Thoracic aorta (tissue), 2 donors: ENCODE results near the gene SAMMSON. TPM values are rescaled to one million over a fixed set of nuclear protein-coding genes. Genes with fewer than 3 reads are reported as not detected.

Experiments used
- ATAC-seq: fragments of 150-250 bp; one replicate; pipeline ENCODE4 v1.8.0; 2017; ENCODE audit warnings: low read depth; ENCODE audit not compliant: insufficient number of reproducible peaks, low FRiP score
- DNase-seq: peaks from one replicate; pipeline ENCODE4 v3.0.0-alpha.2; 2020; ENCODE audit warnings: low spot score
- H3K27ac ChIP-seq, 2 donors: fragments of 200-600 bp; sonication (generic); 1 replicate in 1 of 2; 2 replicates in 1 of 2; pipeline ENCODE4 v1.5.1; 2016; ENCODE audit warnings: mild to moderate bottlenecking in 2 of 2, moderate library complexity in 2 of 2
- H3K27me3 ChIP-seq: fragments of 200-600 bp; sonication (generic); replicated peaks from 2 replicates; pipeline ENCODE4 v1.6.0; 2016; ENCODE audit warnings: mild to moderate bottlenecking; ENCODE audit not compliant: insufficient read depth
- H3K36me3 ChIP-seq: fragments of 200-600 bp; sonication (generic); one replicate; pipeline ENCODE4 v1.5.1; 2016
- H3K4me1 ChIP-seq, 2 donors: fragments of 200-600 bp; sonication (generic); 1 replicate in 1 of 2; 2 replicates in 1 of 2; pipeline versions ENCODE4 v1.5.1 to v1.6.0; 2016; ENCODE audit warnings: low read depth in 2 of 2, mild to moderate bottlenecking in 1 of 2; ENCODE audit not compliant: control insufficient read depth in 1 of 2
- H3K4me3 ChIP-seq: fragments of 200-600 bp; sonication (generic); 2 replicates; pipeline ENCODE4 v1.5.1; 2016; ENCODE audit warnings: mild to moderate bottlenecking
- H3K9me3 ChIP-seq: fragments of 200-600 bp; sonication (generic); 2 replicates; pipeline ENCODE4 v1.5.1; 2016
- total RNA-seq, 2 donors: library from RNA; depleted of rRNA; stranded (reverse); fragments of >200 nt; gene quantifications; one replicate each; pipeline versions ENCODE4 v1.1.0 to v1.2.3, GENCODE V29; 2016
- TF ChIP-seq, protein P1 (sequence below): fragments of 200-600 bp; sonication (generic); IDR thresholded peaks from one replicate; pipeline ENCODE4 v1.5.1; 2019; ENCODE audit warnings: antibody characterized with exemption

The SAMMSON gene
- total RNA-seq, 2 donors from 2014 or later: 3.4 to 25.3 TPM

GRCh38 chr3:69997631-69998307 is 1.8 kb upstream of the SAMMSON start:
- Histone ChIP-seq H3K36me3 (no peaks in the 10 kb centered on the region), H3K4me1 (peaks cover 13 to 35% of the 10 kb centered on the region in 2 donors), H3K27ac (peak overlapping the region; percentile 94 to 96), H3K27me3 (no peaks in the 10 kb centered on the region), H3K4me3 (no peak overlapping the region), H3K9me3 (no peaks in the 10 kb centered on the region)
- no peak for ATAC-seq
- DNase-seq: no peak
- TF ChIP-seq, protein P1, sequence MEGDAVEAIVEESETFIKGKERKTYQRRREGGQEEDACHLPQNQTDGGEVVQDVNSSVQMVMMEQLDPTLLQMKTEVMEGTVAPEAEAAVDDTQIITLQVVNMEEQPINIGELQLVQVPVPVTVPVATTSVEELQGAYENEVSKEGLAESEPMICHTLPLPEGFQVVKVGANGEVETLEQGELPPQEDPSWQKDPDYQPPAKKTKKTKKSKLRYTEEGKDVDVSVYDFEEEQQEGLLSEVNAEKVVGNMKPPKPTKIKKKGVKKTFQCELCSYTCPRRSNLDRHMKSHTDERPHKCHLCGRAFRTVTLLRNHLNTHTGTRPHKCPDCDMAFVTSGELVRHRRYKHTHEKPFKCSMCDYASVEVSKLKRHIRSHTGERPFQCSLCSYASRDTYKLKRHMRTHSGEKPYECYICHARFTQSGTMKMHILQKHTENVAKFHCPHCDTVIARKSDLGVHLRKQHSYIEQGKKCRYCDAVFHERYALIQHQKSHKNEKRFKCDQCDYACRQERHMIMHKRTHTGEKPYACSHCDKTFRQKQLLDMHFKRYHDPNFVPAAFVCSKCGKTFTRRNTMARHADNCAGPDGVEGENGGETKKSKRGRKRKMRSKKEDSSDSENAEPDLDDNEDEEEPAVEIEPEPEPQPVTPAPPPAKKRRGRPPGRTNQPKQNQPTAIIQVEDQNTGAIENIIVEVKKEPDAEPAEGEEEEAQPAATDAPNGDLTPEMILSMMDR: no peak

- ATAC-seq (peak; percentile 24), DNase-seq (no peak)
- peak overlapping the region; percentile 53 for H3K4me3 ChIP-seq
- H3K27me3 ChIP-seq: no peaks in the 10 kb centered on the region
- H3K9me3 ChIP-seq: no peaks in the 10 kb centered on the region
- no peaks in the 10 kb centered on the region for H3K36me3 ChIP-seq
- peak overlapping the region; percentile 94 to 96 for H3K27ac ChIP-seq
- peaks cover 9 to 30% of the 10 kb centered on the region in 2 donors for H3K4me1 ChIP-seq
- TF ChIP-seq, protein P1: no peak
Measured at GRCh38 chr3:69998759-69999139, 784 bp upstream of the SAMMSON start.

GRCh38 chr3:70000028-70000410 is 486 bp downstream of the SAMMSON start:
- Histone ChIP-seq H3K27ac (peak overlapping the region; percentile 94 to 96), H3K27me3 (no peaks in the 10 kb centered on the region), H3K4me1 (peaks cover 9 to 30% of the 10 kb centered on the region in 2 donors), H3K9me3 (no peaks in the 10 kb centered on the region), H3K36me3 (no peaks in the 10 kb centered on the region), H3K4me3 (no peak overlapping the region)
- DNase-seq (no peak), ATAC-seq (no peak)
- TF ChIP-seq, protein P1: no peak

GRCh38 chr3:70000563-70001081 is 1.1 kb downstream of the SAMMSON start:
- H3K36me3 ChIP-seq: no peaks in the 10 kb centered on the region
- H3K27me3 ChIP-seq: no peaks in the 10 kb centered on the region
- TF ChIP-seq, protein P1: no peak
- H3K4me3 ChIP-seq: no peak overlapping the region
- no peak for ATAC-seq
- no peaks in the 10 kb centered on the region for H3K9me3 ChIP-seq
- peaks cover 9 to 30% of the 10 kb centered on the region in 2 donors for H3K4me1 ChIP-seq
- no peak for DNase-seq
- H3K27ac ChIP-seq: peak overlapping the region in 1 of 2 donors; percentile 5

DNA sequence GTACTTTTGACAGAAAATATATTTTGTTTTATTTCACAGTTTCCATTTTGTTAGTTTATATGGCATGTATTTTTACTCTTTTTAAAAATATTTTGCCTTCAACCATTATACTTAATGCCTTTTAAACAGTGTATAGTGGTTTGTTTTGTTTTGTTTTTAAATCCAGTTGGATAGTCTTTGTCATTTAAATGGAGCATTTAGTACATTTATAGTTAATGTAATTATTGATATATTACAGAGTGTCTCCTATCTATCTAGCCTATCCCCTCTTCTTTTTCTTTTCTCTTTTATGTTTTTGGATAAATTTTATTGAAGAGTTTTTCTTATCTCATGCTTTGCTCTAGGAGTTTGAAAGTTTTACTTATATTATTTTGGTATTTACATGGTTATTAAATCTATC is 3.6 kb downstream of the SAMMSON start:
- ATAC-seq (no peak), DNase-seq (no peak)
- H3K4me3 ChIP-seq: no peak overlapping the region
- no peaks in the 10 kb centered on the region for H3K36me3 ChIP-seq
- no peak overlapping the region for H3K27ac ChIP-seq
- TF ChIP-seq, protein P1: no peak
- no peaks in the 10 kb centered on the region for H3K9me3 ChIP-seq
- H3K4me1 ChIP-seq: peaks cover 4 to 19% of the 10 kb centered on the region in 2 donors
- no peaks in the 10 kb centered on the region for H3K27me3 ChIP-seq
